Skeletal muscle satellite cell (primary cell): ENCODE measurements around the gene ERC1.
"Not testable (repeated sequence)": the region's sequence is repeated elsewhere in the genome, so short reads cannot be mapped to it uniquely, and the experiment has no call there.

Source experiments
- H3K27me3 ChIP-seq: 2 replicates; pipeline ENCODE4 v1.7.0; 2013; ENCODE audit warnings: low read length; ENCODE audit not compliant: control insufficient read depth, insufficient read depth
- H3K36me3 ChIP-seq: 2 replicates; pipeline ENCODE4 v1.7.0; 2013; ENCODE audit warnings: mild to moderate bottlenecking, control low read depth, low read length; ENCODE audit not compliant: insufficient read depth
- H3K4me1 ChIP-seq: 2 replicates; pipeline ENCODE4 v1.7.0; 2013; ENCODE audit warnings: low read length; ENCODE audit not compliant: control insufficient read depth, insufficient read depth
- H3K4me2 ChIP-seq: 2 replicates; pipeline ENCODE4 v1.7.0; 2013; ENCODE audit warnings: mild to moderate bottlenecking, low read length
- H3K4me3 ChIP-seq: 2 replicates; pipeline ENCODE4 v1.7.0; 2013; ENCODE audit warnings: low read length
- H3K9ac ChIP-seq: 2 replicates; pipeline ENCODE4 v1.7.0; 2013; ENCODE audit warnings: mild to moderate bottlenecking, low read depth, low read length, moderate library complexity
- H3K9me3 ChIP-seq: replicated peaks from 2 replicates; pipeline ENCODE4 v1.7.0; 2013; ENCODE audit warnings: mild to moderate bottlenecking, control low read depth, low read length

ERC1 gene

GRCh38 chr12:1351926-1352325 lies 360.9 kb downstream of the ERC1 start:
- Histone ChIP-seq H3K9me3 (no peaks in the 10 kb centered on the region), H3K27me3 (no peaks in the 10 kb centered on the region)

DNA sequence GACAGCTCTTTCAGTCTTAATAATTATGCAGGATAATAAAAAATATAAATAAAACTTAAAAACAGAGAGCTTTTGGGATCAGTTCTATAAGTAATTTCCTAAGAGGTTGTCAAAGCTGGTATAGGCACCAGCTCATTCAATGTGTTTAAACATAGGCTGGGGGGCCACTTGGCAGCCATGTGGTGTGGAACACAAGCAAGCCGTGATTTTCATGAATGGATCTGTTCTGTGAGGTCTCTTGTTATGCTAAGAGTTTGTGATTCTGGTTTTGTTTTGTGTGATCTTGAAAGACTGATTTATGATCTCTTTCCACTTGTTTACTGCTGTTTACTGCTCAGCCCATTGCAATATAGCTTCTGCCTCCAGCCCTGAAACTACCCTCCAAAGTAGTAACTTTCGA lies 362.4 kb downstream of the ERC1 start:
- Histone ChIP-seq H3K9me3 (no peaks in the 10 kb centered on the region), H3K27me3 (no peaks in the 10 kb centered on the region), H3K4me2 (no peak overlapping the region)

More at GRCh38 chr12:1351926-1352325, 360.9 kb downstream of the ERC1 start:
- no peak overlapping the region for H3K4me2 ChIP-seq
- H3K9ac ChIP-seq, result no peak overlapping the region
- H3K4me3 ChIP-seq, result no peak overlapping the region
- no peaks in the 10 kb centered on the region for H3K36me3 ChIP-seq
- peaks cover 38% of the 10 kb centered on the region for H3K4me1 ChIP-seq

GRCh38 chr12:1355396-1355795 lies 364.4 kb downstream of the ERC1 start:
- H3K36me3 ChIP-seq, result no peaks in the 10 kb centered on the region
- H3K4me2 ChIP-seq, result peak overlapping the region; percentile 35
- no peak overlapping the region for H3K4me3 ChIP-seq

More for the DNA sequence above, 362.4 kb downstream of the ERC1 start:
- Histone ChIP-seq H3K4me1 (peaks cover 47% of the 10 kb centered on the region), H3K9ac (no peak overlapping the region), H3K36me3 (no peaks in the 10 kb centered on the region), H3K4me3 (no peak overlapping the region)

DNA sequence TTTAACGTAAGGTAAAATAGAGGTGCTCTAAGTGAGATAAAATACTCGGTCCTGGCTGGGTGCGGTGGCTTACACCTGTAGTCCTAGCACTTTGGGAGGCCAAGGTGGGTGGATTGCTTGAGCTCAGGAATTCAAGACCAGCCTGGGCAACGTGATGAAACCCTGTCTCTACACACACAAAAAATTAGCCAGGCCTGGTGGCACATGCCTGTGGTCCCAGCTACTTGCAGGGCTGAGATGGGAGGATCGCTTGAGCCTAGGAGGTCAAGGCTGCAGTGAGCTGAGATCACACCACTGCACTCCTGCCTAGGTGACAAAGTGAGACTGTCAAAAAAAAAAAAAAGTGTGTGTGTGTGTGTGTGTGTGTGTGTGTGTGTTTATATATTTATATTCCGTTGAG lies 364.8 kb downstream of the ERC1 start:
- not testable (repeated sequence) for H3K27me3 ChIP-seq

More at GRCh38 chr12:1355396-1355795, 364.4 kb downstream of the ERC1 start:
- H3K27me3 ChIP-seq, result no peaks in the 10 kb centered on the region
- H3K4me1 ChIP-seq, result peaks cover 41% of the 10 kb centered on the region
- H3K9me3 ChIP-seq, result no peaks in the 10 kb centered on the region
- peak overlapping the region; percentile 28 for H3K9ac ChIP-seq

DNA sequence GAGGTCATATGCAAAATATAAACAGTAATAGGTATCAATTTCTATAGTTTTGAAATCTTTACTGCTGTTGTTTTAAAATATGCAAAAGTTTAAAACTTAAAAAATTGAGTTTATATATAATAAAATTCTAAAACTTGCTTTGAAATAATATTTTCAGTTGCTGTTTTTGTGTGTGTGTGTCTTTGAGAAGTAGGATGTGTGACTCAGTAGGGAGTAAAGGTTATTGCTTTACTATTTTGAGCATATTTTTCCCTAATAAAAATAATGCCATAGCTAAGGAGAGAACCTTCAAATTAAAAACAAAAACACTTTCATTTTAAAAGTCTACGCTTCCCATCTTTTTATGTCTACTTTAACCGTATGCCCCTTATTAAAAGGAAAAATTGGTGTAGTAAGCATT lies 365.3 kb downstream of the ERC1 start:
- Histone ChIP-seq H3K9ac (no peak overlapping the region), H3K4me1 (peaks cover 36% of the 10 kb centered on the region), H3K9me3 (no peaks in the 10 kb centered on the region), H3K27me3 (no peaks in the 10 kb centered on the region), H3K36me3 (no peaks in the 10 kb centered on the region), H3K4me3 (no peak overlapping the region), H3K4me2 (peak overlapping the region; percentile 41)

More for the DNA sequence above, 364.8 kb downstream of the ERC1 start:
- peak overlapping the region; percentile 35 for H3K4me2 ChIP-seq
- not testable (repeated sequence) for H3K36me3 ChIP-seq, H3K9me3 ChIP-seq, H3K4me3 ChIP-seq
- peak overlapping the region; percentile 28 for H3K9ac ChIP-seq
- peaks cover 40% of the 10 kb centered on the region for H3K4me1 ChIP-seq

GRCh38 chr12:1357171-1357570 lies 366.1 kb downstream of the ERC1 start:
- peak overlapping the region; percentile 41 for H3K4me2 ChIP-seq
- H3K9me3 ChIP-seq, result no peaks in the 10 kb centered on the region
- no peak overlapping the region for H3K4me3 ChIP-seq
- no peaks in the 10 kb centered on the region for H3K36me3 ChIP-seq
- H3K27me3 ChIP-seq, result no peaks in the 10 kb centered on the region
- H3K4me1 ChIP-seq, result peaks cover 33% of the 10 kb centered on the region
- H3K9ac ChIP-seq, result no peak overlapping the region

GRCh38 chr12:1357711-1358110 lies 366.7 kb downstream of the ERC1 start:
- H3K27me3 ChIP-seq, result no peaks in the 10 kb centered on the region
- H3K9me3 ChIP-seq, result no peaks in the 10 kb centered on the region
- H3K4me3 ChIP-seq, result no peak overlapping the region
- no peak overlapping the region for H3K4me2 ChIP-seq
- peaks cover 33% of the 10 kb centered on the region for H3K4me1 ChIP-seq
- no peaks in the 10 kb centered on the region for H3K36me3 ChIP-seq
- no peak overlapping the region for H3K9ac ChIP-seq

DNA sequence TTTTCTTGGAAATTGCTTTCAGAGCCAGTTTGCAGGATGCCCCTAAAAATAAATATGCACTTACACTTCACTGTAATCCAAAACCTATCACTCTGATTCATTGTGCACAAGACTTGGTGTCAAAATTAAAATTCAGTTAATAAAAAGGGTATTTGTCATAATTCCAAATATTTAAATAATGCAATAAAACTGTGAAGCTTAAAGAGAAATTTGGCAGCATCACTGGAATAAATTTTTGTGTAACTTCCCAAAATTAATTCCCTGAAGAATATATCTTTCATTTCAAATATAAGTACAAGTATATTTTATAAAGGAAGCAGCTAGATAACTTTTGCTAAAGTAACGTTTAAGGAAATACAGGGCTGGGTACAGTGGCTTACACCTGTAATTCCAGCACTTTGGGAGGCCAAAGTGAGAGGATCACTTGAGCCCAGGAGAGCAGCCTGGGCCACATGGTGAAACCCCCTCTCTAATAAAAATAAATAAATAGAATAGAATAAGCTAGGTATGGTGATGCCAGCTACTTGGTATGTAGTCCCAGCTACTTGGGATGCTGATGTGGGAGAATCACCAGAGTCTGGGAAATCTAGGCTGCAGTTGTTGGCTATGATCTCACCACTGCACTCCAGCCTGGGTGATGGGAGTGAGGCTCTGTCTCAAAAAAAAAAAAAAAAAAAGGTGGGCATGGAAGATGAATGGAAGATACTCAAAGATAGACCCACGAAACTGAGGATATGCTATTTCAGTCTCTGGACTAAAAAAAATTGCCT lies 369.6 kb downstream of the ERC1 start:
- peak overlapping the region; percentile 13 for H3K9ac ChIP-seq
- H3K4me1 ChIP-seq, result peaks cover 28% of the 10 kb centered on the region
- no peaks in the 10 kb centered on the region for H3K27me3 ChIP-seq
- no peak overlapping the region for H3K4me3 ChIP-seq
- no peaks in the 10 kb centered on the region for H3K9me3 ChIP-seq
- no peak overlapping the region for H3K4me2 ChIP-seq
- H3K36me3 ChIP-seq, result no peaks in the 10 kb centered on the region

- Histone ChIP-seq H3K4me2 (no peak overlapping the region), H3K4me3 (no peak overlapping the region), H3K9ac (no peak overlapping the region), H3K36me3 (no peaks in the 10 kb centered on the region), H3K9me3 (no peaks in the 10 kb centered on the region), H3K27me3 (no peaks in the 10 kb centered on the region), H3K4me1 (peaks cover 13% of the 10 kb centered on the region)
These were observed 371.2 kb downstream of the ERC1 start for GRCh38 chr12:1362143-1362662.

DNA sequence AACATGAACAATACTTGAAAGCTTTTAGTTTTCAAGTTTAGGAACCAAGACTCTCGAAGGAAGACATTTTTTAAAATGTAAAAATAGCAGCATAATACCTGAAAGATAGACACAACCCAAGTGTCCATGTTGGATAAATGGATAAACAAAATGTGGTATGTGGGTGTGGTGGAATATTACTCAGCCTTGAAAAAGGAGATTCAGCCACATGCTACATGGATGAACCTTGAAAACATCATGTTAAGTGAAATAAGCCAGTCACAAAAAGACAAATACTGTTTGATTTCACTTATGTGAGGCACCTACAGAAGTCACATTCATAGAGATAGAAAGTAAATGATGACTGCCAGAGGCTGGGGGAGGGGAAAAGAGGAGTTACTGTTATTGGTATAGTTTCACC lies 374.7 kb downstream of the ERC1 start:
- Histone ChIP-seq H3K4me3 (no peak overlapping the region), H3K9ac (no peak overlapping the region), H3K27me3 (no peaks in the 10 kb centered on the region), H3K36me3 (no peaks in the 10 kb centered on the region), H3K4me2 (no peak overlapping the region), H3K4me1 (peaks cover 6% of the 10 kb centered on the region), H3K9me3 (no peaks in the 10 kb centered on the region)

DNA sequence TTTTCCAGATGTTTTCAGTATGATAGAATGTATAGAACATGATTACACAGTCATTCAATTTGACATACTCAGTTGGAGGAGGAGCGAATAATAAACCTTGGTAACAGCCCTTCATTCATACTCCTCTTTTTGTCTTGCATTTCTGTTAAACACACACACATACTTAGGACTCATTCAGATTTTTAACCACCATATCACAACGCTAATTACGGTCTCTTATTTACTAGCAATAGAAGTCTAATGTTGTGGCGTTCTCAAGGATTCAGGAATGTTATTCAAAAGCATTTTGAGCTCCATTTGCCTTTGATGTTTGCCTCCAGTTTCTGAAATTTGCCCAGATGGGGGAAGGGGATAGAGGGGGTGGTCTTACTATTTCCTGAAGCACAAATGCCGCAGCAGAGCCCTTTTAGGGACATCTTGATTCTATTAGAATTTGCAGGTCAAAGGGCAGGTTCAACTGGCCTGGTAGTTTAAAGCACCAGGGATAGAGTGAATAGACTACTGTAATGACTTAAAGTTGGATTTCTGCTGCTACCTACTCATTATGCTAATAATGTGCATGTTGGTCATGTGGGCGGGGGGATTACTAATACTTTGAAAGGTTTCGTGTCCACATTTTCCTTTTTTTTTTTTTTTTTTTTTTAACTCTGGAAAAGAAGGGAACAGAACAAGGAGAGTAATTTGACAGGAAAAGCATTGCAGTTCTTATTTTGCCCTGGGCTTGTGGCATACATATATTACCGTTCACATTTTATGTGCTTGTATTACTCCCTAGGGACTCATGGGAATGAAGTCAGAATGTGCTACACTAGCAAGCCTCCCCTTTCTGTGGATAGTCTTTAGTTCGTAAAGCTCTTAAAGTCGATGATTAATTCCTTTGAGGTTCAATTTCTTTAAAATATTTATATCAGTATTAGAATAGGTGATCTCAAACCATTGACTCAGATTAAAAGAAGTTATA lies 376.6 kb downstream of the ERC1 start:
- H3K27me3 ChIP-seq, result no peaks in the 10 kb centered on the region
- no peak overlapping the region for H3K4me3 ChIP-seq
- H3K36me3 ChIP-seq, result no peaks in the 10 kb centered on the region
- H3K9me3 ChIP-seq, result no peaks in the 10 kb centered on the region
- H3K9ac ChIP-seq, result no peak overlapping the region
- H3K4me2 ChIP-seq, result no peak overlapping the region
- peaks cover 6% of the 10 kb centered on the region for H3K4me1 ChIP-seq
